AML-193 (cell line): ENCODE results near the gene HACE1.
"Not testable (repeated sequence)": the region's sequence is repeated elsewhere in the genome, so short reads cannot be mapped to it uniquely, and the experiment has no call there.

Source experiments
- DNase-seq, 2 experiments: peaks; one replicate each; lab custom pipeline; 2025; lab: John Stamatoyannopoulos, UW

HACE1 gene

GRCh38 chr6:104859225-104860146 is at the start of gene HACE1:
HACE1 (minus strand) TSS chr6:104859919; CDS start chr6:104859642, 277 bp downstream.
- peak; percentile 94 to 96 for DNase-seq

GRCh38 chr6:104908888-104909525 is 49.3 kb upstream of the HACE1 start:
- no peak for DNase-seq

GRCh38 chr6:104908031-104908887 is 48.5 kb upstream of the HACE1 start:
- no peak for DNase-seq

GRCh38 chr6:104898893-104899292 is 39.2 kb upstream of the HACE1 start:
- not testable (repeated sequence) for DNase-seq

- DNase-seq, result peak in 1 of 2 experiments; percentile 26
These were observed 37.2 kb upstream of the HACE1 start for GRCh38 chr6:104896914-104897313.

- no peak for DNase-seq
These were observed 28.3 kb upstream of the HACE1 start for GRCh38 chr6:104888066-104888465.

- DNase-seq, result peak; percentile 13 to 26
These were observed 27.6 kb upstream of the HACE1 start for GRCh38 chr6:104887350-104887749.

GRCh38 chr6:104885518-104886043 is 25.9 kb upstream of the HACE1 start:
- no peak for DNase-seq

GRCh38 chr6:104884867-104885517 is 25.3 kb upstream of the HACE1 start:
- no peak for DNase-seq

- DNase-seq, result no peak
These were observed 22.4 kb upstream of the HACE1 start for GRCh38 chr6:104881964-104882668.

- no peak for DNase-seq
These were observed 2.7 kb upstream of the HACE1 start for GRCh38 chr6:104862456-104862855.

GRCh38 chr6:104860221-104860620 is 502 bp upstream of the HACE1 start:
- DNase-seq, result no peak

GRCh38 chr6:104858642-104859041 is 1.1 kb downstream of the HACE1 start:
- DNase-seq, result no peak

- DNase-seq, result peak in 1 of 2 experiments; percentile 21
These were observed 4.2 kb downstream of the HACE1 start for GRCh38 chr6:104855507-104855906.

GRCh38 chr6:104847721-104848120 is 12.0 kb downstream of the HACE1 start:
- not testable (repeated sequence) for DNase-seq

GRCh38 chr6:104843229-104843628 is 16.5 kb downstream of the HACE1 start:
- no peak for DNase-seq

- no peak for DNase-seq
These were observed 22.6 kb downstream of the HACE1 start for GRCh38 chr6:104837158-104837557.

GRCh38 chr6:104836479-104837020 is 23.2 kb downstream of the HACE1 start:
- not testable (repeated sequence) for DNase-seq

GRCh38 chr6:104835782-104836181 is 23.9 kb downstream of the HACE1 start:
- no peak for DNase-seq

GRCh38 chr6:104829183-104829958 is 30.3 kb downstream of the HACE1 start:
- DNase-seq, result no peak
